ENCODE measurements around the gene SLC35E4. TPM values are rescaled to one million over a fixed set of nuclear protein-coding genes. Genes with fewer than 3 reads are reported as not detected.
"Not testable (repeated sequence)": the region's sequence is repeated elsewhere in the genome, so short reads cannot be mapped to it uniquely, and the experiment has no call there.

The SLC35E4 gene
- total and polyA plus RNA-seq, 11 donors, result 2.4 to 9.8 (median 4.0) TPM

DNA sequence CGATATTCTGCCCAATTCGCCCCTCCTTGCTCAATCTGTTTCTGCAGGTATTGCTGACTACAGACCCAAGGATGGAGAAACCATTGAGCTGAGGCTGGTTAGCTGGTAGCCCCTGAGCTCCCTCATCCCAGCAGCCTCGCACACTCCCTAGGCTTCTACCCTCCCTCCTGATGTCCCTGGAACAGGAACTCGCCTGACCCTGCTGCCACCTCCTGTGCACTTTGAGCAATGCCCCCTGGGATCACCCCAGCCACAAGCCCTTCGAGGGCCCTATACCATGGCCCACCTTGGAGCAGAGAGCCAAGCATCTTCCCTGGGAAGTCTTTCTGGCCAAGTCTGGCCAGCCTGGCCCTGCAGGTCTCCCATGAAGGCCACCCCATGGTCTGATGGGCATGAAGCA is 9.2 kb upstream of the SLC35E4 start:
- no peak overlapping the region for H3K4me3 ChIP-seq
- no peaks in the 10 kb centered on the region for H3K27me3 ChIP-seq
- 83 to 98% (median 87%) methylated on average over 5 of the region's 5 CpGs for WGBS, 4 donors
- intact Hi-C loops (cut with DNase I), result loop anchor here in 1 of 10 donors (10.0 kb wide), 1 partner anchor 298 kb away; no protein-coding TSS in a partner anchor
- H3K27ac ChIP-seq, result no peak overlapping the region
- no peak for ATAC-seq
- H3K9me3 ChIP-seq, result no peaks in the 10 kb centered on the region
- H3K4me1 ChIP-seq, result peaks cover 0 to 16% (median 0%) of the 10 kb centered on the region in 12 donors
- H3K36me3 ChIP-seq, result peaks cover 0 to 25% (median 5%) of the 10 kb centered on the region in 9 donors
- TF ChIP-seq POLR2A (IDR thresholded peaks at IDR 0.05), result no peak
- no peak for TF ChIP-seq CTCF (IDR thresholded peaks at IDR 0.05)
- no peak for DNase-seq

GRCh38 chr22:30627471-30627870 is 8.1 kb upstream of the SLC35E4 start:
- Histone ChIP-seq H3K27ac (no peak overlapping the region), H3K9me3 (no peaks in the 10 kb centered on the region), H3K36me3 (peaks cover 0 to 17% (median 5%) of the 10 kb centered on the region in 9 donors), H3K4me1 (peaks cover 0 to 16% (median 0%) of the 10 kb centered on the region in 12 donors), H3K4me3 (no peak overlapping the region), H3K27me3 (no peaks in the 10 kb centered on the region)
- TF ChIP-seq POLR2A (IDR thresholded peaks at IDR 0.05) (no peak), CTCF (IDR thresholded peaks at IDR 0.05) (no peak)
- no peak for ATAC-seq
- whole genome bisulfite sequencing, 4 donors, result 84 to 86% (median 85%) methylated on average over 5 of the region's 5 CpGs
- intact Hi-C loops (cut with DNase I), result loop anchor here in 1 of 10 donors (10.0 kb wide), 1 partner anchor 297 kb away; no protein-coding TSS in a partner anchor
- no peak for DNase-seq

DNA sequence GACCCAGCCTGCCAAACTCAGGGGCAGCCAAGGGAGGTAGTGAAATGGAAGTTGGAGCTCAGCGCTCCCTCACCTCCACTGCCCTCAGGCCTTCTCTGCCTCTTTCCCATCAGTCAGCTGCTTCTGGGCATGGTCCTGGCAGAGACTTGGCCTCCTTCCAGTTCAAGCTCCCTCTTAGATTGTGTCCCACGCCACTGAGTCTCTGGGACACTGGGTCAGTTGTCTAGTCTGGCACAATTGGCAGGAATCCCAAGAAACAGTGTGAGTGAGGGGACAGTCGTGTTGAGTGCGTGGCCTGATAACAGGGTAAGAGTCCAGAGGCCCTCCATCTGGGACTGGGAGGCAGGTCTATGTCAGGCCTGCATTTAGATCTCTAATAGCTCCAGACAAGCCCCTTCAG is 7.1 kb upstream of the SLC35E4 start:
- TF ChIP-seq POLR2A (IDR thresholded peaks at IDR 0.05), result no peak
- TF ChIP-seq CTCF (IDR thresholded peaks at IDR 0.05), result no peak
- 32 to 53% (median 48%) methylated on average over 4 of the region's 4 CpGs for WGBS, 4 donors
- H3K4me3 ChIP-seq, result no peak overlapping the region
- DNase-seq (peak in 4 of 5 donors; percentile 32 to 72 (median 42)), ATAC-seq (peak; percentile 54 to 91 (median 72))
- no peaks in the 10 kb centered on the region for H3K27me3 ChIP-seq
- peaks cover 0 to 16% (median 0%) of the 10 kb centered on the region in 12 donors for H3K4me1 ChIP-seq
- peaks cover 0 to 8% (median 0%) of the 10 kb centered on the region in 9 donors for H3K36me3 ChIP-seq
- peak overlapping the region in 2 of 12 donors; percentile 14 to 16 for H3K27ac ChIP-seq
- no peaks in the 10 kb centered on the region for H3K9me3 ChIP-seq
- intact Hi-C loops (cut with DNase I), result loop anchor here in 1 of 10 donors (10.0 kb wide), 1 partner anchor 296 kb away; no protein-coding TSS in a partner anchor

GRCh38 chr22:30631469-30631868 is 4.1 kb upstream of the SLC35E4 start:
- H3K27ac ChIP-seq, H3K9me3 ChIP-seq, H3K4me3 ChIP-seq, DNase-seq, H3K27me3 ChIP-seq, ATAC-seq, H3K36me3 ChIP-seq: not testable (repeated sequence)
- intact Hi-C loops (cut with DNase I), result loop anchor here in 3 of 10 donors (5.0 to 10.0 kb wide), 3 partner anchors 283 to 291 kb away; no protein-coding TSS in a partner anchor
- peaks cover 0 to 34% (median 15%) of the 10 kb centered on the region in 12 donors for H3K4me1 ChIP-seq
- 92 to 97% (median 96%) methylated on average over 11 to 25 of the region's 31 CpGs for WGBS, 4 donors
